ENCODE data around the gene MYH15.

Gene MYH15

DNA sequence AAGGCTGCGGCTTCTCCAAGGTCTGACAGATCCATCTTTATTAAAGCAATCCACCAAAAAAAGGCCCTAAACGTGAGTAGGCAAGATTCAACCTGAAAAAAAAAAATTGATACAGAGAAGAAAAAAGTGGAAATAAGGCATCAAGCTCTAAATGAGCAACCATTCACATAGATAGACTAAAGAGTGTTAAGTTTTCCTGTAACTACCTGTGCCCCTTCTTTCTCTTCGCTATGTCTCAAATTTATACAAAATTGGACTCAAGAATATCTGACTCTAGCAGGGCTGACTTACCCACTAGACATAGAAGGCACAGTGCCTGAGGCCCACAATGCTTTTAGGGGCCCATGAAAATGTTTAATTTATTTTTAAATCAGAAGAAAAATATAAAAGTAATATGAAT, at the start of gene MYH15:
TSS of gene MYH15 (minus strand) at position 101 of the 400 bp plus-strand sequence. CDS start at position 35, 66 bp downstream.
- no peak for DNase-seq

DNA sequence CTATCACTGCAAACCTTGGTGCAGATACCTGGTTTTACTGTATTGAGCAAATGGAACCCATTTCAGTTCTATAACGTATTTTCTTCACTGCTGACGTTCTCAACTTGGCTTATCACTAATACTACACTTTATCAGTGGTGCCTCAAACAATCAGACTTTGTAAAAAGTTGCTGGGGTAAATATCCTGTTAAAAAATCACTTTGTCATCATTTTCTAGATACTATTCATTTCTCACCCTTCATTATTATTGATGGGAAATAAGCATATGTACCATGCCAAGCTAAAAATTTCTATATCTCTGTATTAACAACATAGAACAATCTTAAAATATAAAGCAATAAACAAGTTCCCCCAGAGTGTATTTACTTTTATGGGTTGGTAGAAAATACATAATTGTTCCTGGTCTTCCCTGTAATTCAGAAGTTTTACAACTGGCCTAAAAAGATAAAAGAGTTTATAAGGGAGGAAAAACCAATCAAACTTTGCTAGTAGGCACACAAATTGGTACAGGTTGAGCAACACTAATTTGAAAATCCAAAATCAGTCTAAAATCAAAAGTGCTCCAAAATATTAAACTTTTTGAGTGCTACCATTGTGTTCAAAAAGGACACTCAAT, 45.7 kb upstream of the MYH15 start:
- no peak for DNase-seq

DNA sequence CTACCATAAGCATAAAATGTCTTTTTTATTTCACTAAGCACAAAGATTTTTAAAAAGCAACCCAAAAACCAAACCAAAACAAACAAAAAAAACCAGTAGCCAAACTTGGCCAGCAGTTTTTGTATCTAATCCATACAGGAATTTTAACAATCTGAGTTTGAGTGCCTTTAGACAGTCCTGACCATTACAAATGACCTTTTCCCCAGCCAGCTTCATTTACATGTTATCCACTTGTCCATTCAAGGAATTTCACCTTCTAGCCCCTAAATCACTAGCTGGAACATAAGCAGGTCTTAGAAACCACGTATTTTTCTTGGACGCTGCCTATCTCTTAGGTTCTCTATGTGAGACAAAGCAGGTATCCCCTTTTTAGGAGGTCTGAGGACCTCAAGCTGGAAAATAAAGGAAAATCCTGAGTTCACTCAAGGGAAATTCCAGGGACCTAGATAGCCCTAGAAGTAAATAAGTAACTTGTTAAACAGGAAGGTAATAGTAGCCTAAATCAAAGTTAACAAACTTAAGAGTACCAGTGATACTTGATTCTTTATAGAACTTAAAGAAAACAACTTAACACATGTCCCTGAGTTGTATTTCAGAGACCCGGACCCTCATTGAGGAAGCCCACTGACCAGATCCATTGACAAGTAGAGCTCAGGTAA, 44.6 kb upstream of the MYH15 start:
- no peak for DNase-seq

DNA sequence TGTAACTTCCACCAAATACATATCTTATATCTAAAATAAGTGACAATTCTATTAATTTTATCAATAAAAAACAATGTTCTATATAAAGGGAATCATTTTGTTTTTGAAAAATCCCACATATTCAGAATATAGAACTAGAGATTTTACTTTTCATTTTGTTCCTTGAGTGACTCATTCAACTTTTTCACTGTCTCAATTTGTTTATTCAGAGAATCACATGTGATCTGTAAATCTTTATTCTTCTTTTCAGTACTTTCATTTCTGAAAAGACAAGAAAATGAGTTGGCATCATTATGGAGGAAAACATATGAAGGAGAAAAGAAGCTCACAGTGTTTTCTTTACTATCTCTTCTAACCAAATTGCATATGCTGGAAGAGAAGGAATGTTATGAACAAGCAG, 43.8 kb upstream of the MYH15 start:
- no peak for DNase-seq

DNA sequence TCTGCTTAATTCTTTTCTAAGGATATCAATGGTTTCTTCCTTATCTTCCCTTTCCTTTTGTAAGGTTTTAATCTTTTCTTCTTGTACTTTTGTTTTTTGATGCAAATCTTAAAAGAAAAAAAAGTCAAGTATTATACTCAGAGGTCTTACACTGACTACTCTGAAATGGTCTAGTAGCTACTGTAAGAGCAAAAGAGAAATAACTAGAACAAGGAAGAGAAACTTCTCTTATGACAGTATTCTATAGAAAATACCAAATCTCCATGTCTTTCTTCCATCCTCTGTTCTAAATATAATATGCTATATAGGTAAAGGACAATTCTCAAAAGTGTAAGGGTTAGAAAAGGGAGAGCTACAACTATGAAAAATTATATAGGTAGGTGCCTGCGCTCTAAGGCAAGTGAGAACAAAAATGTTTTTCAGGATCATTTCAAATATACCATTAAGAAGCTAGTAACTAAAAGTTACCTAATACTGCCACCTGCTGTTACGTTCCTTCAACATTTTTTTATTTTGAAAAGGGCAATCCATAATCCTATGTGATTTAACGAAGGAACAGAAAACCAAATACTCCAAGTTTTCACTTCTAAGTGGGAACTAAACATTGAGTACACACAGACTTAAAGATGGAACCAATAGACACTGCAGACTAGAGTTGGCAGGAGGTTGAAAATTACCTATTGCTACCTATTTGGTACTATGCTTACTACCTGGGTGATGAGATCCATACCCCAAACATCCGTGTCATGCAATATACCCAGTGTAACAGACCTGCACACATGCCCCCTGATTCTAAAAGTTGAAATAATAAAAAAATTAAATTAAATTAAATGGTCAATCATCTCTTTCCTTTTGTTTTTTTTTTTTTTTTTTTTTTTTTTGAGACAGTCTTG, 42.1 kb upstream of the MYH15 start:
- peak; percentile 29 for DNase-seq

DNA sequence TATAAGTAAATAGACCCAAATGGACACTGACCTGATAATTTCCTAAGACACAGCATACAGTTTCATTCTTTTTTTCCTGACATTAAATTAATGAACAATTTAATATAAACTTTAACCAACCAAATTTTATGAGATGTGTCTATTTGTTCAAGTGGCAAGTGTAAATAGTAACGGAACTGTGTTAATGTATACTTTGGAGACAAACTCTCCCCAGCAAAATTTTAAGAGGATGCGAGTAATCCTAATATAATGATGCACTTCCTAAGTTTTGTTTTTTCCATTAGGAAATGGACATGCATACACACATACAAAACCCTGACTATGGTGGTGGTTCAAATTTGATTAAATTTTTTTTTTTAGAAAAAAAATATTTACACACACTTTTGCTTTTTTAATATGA, 38.5 kb upstream of the MYH15 start:
- no peak for DNase-seq

DNA sequence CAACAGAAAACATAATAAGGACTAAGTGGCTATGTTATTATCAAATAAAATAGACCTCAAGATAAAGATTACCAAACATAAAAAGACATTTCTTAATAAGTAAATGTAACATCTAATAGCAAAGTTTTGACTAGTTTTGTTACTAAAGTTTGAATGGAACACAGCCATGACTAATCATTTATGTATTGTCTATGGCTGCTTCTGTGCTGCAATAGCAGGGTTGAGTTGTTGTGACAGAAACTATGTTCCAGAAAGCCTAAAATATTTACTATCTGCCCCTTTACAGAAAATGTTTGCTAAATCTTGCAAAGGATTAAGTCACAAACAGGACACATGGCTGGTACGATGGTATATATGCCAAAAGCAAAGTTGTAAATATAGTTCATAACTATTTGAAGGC, 37.9 kb upstream of the MYH15 start:
- DNase-seq: no peak

DNA sequence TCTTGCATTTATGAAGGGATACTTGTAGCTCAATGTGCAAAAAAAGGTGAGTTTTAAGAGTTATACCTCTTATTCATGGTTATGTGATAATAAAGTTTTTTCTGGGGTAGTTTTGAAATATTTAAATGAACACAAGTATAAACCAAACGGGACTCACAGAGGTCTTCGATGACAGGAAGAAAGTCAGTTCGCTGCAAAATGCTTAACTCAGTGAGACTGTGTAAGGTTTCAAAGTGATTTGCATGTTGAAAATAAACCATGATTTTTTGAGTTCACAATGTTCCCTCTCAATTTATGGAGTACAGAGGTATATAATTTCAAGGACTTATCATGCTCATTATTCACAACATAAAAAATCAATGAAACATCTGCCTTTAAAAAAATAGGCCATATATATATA, 36.3 kb upstream of the MYH15 start:
- no peak for DNase-seq

DNA sequence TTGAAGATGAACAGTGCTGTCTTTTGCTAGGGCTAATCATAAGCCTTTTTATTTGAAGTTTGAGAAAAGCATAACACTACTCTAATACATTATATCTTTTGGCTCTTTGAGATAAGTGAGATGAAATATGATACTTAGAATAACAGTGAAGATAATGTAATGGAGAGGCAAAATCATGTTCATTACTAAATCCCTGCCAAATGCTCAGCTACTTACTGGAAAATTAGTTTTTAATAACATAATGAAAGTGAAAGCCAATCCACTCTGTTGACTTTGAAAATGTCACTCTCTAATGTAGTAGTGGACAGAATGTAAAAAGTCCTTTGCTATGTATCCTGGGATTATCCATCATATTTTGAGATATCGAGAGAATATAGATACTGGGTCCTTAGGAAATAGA, 35.9 kb upstream of the MYH15 start:
- no peak for DNase-seq

DNA sequence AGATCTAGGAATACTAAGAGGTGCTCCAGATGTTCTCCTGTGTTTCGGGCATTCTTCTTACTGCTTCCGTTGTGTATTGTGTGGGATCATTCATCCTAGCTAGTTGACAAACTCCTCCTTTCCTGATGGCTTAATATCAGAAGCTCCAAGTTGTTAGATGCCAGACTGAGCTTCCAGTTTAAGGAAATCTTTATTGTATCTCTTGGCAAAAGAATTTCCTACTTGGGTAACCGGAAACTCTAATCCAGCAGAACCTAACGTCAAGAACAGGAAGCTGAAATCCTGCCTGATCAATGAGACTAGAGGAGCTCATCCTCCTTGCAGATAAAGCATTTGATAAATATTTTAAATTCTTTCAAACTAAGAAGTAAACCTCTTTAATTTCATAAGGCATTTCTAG, 27.7 kb upstream of the MYH15 start:
- no peak for DNase-seq

DNA sequence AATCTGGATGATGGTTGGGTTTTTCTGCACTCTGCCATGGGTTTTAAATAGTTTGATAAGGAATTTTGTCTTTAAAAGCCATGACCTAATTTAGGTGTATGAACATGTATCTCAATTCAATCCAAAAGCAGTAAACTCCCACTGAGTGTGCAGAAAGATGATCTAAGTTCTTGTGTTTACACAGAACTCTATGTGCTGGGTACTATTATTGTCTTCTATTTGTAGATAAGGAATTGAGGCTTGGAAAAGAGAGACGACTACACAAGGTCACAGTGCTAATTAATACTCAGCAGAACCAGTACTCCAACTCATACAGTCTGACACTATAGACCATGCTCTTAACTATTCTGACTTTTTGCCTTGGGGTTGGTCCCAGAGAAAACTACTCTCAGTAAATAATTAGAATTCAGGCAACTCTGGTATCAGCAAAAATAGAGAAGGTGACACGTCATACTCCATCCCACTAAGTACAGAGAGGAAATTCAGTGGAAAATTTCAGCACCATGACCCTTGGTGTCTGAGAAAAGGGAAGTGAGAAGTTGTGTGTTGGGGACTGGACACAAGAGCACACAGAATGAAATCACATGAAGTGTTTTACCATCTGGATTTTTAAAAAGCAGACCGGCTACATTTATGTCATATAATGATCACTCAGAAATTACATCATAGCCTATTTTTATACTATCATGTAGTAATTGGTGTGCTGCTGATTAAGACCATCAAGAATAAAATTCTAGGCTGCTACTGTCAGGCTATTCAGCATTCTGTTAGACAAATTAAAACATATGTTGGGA, 18.3 kb upstream of the MYH15 start:
- DNase-seq: peak; percentile 97

DNA sequence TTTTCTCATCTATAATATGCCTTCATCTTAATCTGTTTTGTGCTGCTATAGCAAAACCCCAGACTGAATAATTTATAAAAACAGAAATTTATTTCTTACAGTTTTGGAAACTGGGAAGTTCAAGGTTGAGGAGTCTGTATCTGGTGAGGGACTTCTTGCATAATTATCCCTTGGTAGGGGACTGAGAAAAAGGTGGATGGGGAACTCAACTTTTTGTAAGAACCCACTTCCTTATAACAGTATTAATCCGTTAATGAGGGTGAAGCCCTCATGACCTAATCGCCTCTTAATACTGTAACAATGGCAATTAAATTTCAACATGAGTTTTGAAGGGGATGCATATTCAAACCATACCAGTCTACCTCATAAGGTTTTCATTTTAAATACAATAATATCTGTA, 17.4 kb upstream of the MYH15 start:
- no peak for DNase-seq

DNA sequence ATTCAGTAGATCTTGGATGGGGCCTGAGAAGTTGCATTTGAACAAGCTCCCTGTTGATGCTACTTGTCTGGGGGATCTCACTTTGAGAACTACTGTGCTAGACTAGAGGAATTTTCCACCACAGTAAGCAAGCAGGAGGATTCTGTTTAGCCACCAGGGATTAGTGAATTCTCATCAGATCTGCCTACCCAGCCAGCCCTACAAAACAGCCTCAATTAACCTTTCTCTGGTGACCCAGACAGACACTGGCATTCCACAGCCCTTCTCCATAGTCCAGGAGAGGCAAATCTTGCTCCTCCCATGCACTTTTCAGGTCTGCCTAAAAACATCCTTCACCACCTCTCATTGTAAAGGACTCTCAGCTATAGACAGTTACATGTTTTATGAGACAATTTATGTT, 16.7 kb upstream of the MYH15 start:
- DNase-seq: no peak

DNA sequence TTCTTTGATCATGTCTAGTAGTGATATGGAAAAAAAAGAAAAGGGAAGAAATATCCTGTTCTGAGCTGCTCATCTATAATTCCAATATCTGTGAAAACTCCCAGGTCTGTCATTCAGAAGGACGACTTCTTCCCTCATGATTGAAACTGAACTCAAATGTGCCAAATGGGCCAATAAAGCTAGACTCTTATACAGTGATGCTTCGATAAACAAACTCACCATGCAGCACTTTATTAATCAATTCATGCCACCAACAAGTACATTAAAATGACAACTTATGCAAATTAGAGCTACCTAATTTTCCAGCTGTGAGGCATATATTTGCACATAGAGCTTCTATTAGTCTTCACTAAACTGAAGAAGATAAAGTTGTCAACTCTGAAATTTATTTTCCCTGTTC, 15.6 kb upstream of the MYH15 start:
- DNase-seq: no peak

DNA sequence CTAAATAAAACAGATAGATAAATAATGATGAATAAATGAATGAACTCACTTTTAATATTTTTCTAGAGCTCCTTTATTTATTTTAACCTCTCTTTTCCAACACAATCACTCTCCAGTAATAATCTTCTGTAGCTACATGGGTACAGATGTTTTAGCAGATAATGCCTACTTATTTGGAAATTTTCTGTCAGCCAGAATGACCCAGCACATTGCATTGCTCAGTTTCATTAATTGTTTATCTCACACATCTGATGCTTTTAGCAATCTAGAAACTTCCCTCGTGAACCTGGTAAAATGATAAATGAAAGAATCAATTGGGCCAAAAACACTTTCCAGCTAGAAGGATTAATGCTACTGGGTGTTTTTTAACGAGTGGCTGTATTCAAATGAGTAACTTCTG, 14.9 kb upstream of the MYH15 start:
- DNase-seq: no peak

DNA sequence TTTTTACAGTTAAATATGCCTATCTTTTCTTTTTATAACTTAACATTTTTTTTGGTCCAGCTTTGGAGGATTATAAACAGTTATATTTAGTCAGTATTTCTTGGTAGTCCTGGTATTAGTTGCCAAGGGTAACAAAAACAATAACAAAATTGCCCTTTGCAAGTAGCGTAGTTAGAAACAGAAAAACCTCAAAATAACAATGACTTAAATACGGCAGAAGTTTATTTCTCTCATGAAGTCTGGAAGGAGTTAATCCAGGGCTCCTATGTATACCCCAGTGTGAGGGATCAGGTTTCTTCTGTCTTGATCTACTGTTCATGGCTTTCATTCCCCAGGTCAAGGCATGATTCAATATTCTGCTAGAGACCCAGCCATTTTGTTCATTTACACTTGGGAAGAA, 14.1 kb upstream of the MYH15 start:
- no peak for DNase-seq

DNA sequence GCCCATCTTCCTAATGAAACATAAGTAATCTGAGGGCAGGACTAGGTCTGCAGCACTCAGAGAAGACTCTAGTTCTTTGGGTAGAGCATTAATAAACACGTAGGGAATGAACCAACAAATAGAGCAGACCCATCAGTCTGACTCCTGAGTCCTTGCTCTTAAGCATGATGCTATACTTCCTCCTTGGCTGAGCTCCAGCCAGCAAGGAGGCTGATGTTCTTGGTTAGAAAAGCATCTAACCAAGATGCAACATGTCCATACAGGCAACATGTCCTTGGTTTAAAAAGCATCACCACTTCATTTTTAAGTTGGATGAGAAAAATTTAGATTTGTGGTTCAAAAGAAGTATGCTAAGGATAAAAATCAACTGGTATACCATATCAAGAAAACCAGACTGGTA, 8.5 kb upstream of the MYH15 start:
- no peak for DNase-seq

DNA sequence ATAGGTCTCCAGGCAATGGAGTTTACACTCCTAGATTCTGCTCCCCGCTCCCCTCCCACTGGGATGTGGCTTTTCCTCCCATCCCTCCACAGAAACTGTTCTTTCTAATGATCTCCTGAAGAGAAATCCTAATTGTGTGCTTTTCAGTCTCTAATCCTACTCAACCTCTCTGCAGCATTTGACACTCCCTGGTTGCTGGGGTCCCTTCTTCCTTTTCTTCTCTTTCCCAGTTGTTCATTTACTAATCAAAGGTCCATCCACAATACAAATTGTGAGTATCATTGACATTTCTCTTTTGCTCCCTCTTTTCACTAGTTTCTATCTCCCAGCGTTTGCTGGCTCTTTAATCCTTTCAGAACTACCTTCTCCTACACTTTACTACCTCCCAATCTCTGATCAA, 6.5 kb upstream of the MYH15 start:
- no peak for DNase-seq

DNA sequence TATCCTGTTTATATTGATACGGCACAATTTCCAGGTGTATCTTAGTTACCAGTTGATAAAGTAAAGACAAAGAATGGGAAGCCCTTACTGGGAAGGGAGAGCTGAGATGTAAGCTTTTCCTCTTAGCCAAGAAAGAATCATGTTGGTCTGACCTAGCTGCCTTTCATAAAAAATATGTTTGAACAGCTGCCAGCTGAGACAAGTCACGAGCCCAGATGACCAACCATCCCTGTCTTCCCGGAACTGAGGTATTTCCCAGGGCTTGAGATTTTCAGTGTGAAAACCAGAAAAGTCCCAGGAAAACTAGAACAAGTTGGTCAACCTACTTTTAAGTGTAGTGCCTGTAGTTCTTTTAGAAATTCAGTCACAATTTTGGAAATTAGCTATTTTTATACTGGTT, 3.6 kb upstream of the MYH15 start:
- DNase-seq: no peak

DNA sequence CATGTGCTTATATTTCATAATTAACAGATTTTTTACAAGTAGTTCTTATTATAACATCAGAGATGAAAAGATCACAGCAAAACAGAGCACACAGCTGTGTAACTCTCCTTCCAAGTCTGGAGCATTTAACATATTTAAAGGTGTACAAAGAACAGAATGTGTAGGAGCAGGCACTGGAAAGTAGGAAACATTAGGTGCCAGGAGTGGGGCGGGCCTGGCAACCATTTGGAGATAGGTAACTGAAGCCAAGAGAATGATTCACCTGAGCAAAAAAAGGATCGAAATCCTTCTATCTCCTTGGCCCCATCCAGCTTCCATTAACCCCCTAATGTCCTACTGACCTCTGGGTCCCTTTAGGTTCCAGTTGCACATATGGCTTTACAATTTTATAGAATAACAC, 2.3 kb upstream of the MYH15 start:
- no peak for DNase-seq

DNA sequence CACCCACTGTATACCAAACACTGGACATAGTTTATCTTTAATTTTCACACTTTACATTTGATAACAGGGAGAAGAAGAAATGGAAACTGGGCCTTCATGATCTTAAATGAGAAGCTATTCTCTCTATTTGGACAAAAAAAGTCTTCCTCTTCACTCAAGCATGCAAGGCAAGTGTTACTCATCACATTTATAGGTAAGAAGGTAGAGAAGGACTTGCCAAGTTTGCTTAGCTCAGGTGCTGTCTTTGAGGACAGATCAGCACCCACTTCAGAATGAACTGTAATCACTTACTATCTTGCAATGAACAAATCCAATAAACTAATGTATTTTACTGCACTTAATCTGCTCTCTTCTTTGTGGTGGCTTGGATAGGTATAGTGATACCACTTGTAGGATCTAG, 1.1 kb upstream of the MYH15 start:
- DNase-seq: no peak

DNA sequence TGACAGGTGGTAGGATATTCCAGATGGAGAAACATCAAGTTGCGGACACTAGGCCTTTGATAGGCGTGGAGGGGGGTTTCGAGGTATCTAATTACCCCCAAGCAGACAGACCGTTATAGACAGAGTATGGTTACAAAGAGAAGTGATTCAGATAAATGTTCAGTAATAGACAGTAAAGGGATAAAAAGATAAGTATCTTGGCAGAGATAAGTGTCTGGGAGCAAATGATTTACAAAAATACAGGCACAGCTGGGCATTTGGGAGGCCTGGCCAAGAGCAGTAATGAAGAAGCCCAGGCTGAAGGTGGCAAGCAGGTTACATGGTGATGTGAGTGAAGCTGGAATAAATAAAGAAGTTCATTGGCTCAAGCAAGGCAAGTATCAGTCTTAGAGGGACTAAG, 659 bp upstream of the MYH15 start:
- no peak for DNase-seq

DNA sequence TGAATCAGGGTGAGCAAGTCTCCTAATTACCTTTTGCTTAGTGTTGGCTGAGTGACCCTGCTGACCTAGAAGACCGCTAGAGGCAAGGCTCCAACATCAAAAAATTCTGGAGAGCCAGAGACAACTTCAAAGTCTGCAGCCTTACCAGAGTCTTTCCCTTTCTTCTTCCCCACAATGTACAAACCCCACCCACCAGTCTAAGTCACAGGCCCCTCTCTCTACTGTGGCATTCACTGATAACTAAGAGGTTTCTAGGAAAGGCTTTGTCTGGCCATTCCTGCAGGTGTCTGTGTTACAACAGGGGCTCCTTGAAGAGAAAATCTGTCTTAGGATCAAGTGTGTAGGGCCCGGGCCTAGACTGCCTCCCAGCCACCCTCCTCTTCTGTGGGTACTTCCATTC, 525 bp downstream of the MYH15 start:
- DNase-seq: no peak
